CD14-positive monocyte (primary cell): ENCODE measurements around the gene ENOPH1. TPM values are rescaled to one million over a fixed set of nuclear protein-coding genes. Genes with fewer than 3 reads are reported as not detected.
A peak's percentile ranks its signal among the peaks of the same experiment; 100 is the strongest.

Experiments
- DNase-seq, 3 donors: peaks; one replicate each; pipeline ENCODE4 v3.0.0-alpha.2; 2011 to 2022
- H2AFZ ChIP-seq: 2 replicates; pipeline ENCODE4 v1.6.0; 2012; ENCODE audit warnings: mild to moderate bottlenecking, low read depth, low read length, inconsistent platforms; ENCODE audit not compliant: insufficient read depth, poor library complexity, severe bottlenecking
- H3K27ac ChIP-seq, 2 donors: 1 replicate in 1 of 2; 2 replicates in 1 of 2; pipeline ENCODE4 v1.5.1; 2012 to 2013; ENCODE audit warnings: low read length in 2 of 2, control low read depth in 1 of 2, inconsistent platforms in 1 of 2, low read depth in 1 of 2, mild to moderate bottlenecking in 1 of 2
- H3K27me3 ChIP-seq, 2 donors: one replicate each; pipeline versions ENCODE4 v1.6.0 to v1.6.1; 2011 to 2013; ENCODE audit warnings: low read length in 2 of 2; ENCODE audit not compliant: control insufficient read depth in 2 of 2, insufficient read depth in 2 of 2
- H3K36me3 ChIP-seq, 2 donors: replicated peaks in 1 of 2; 1 replicate in 1 of 2; 2 replicates in 1 of 2; pipeline versions ENCODE4 v1.5.1 to v1.6.1; 2012 to 2013; ENCODE audit warnings: low read length in 2 of 2, control low read depth in 1 of 2, inconsistent platforms in 1 of 2, mild to moderate bottlenecking in 1 of 2; ENCODE audit not compliant: insufficient read depth in 2 of 2, control insufficient read depth in 1 of 2
- H3K4me1 ChIP-seq, 2 donors: 1 replicate in 1 of 2; 2 replicates in 1 of 2; pipeline versions ENCODE4 v1.5.1 to v1.6.1; 2012 to 2013; ENCODE audit warnings: low read length in 2 of 2, control low read depth in 1 of 2, inconsistent platforms in 1 of 2, mild to moderate bottlenecking in 1 of 2, moderate library complexity in 1 of 2; ENCODE audit not compliant: insufficient read depth in 2 of 2, control insufficient read depth in 1 of 2
- H3K4me2 ChIP-seq: replicated peaks from 2 replicates; pipeline ENCODE3; 2012; ENCODE audit warnings: low read length, moderate library complexity, mild to moderate bottlenecking; ENCODE audit not compliant: poor library complexity, severe bottlenecking; ENCODE audit errors: extremely low read depth
- H3K4me3 ChIP-seq, 3 experiments: fragments of 200-600 bp in 1 of 3; sonication (generic) in 1 of 3; replicated peaks in 1 of 3; 1 replicate in 2 of 3; 2 replicates in 1 of 3; pipeline ENCODE4 v1.5.1; 2011 to 2013; ENCODE audit warnings: low read length in 3 of 3, mild to moderate bottlenecking in 3 of 3, control low read depth in 2 of 3, low read depth in 2 of 3, inconsistent platforms in 1 of 3, moderate library complexity in 1 of 3
- H3K79me2 ChIP-seq: 2 replicates; pipeline ENCODE4 v1.6.0; 2012; ENCODE audit warnings: mild to moderate bottlenecking, control low read depth, inconsistent platforms, low read length, moderate library complexity; ENCODE audit not compliant: insufficient read depth
- H3K9ac ChIP-seq: 2 replicates; pipeline ENCODE4 v1.6.0; 2017; ENCODE audit warnings: low read length, mild to moderate bottlenecking; ENCODE audit not compliant: insufficient read depth, poor library complexity, severe bottlenecking
- H3K9me3 ChIP-seq, 2 donors: replicated peaks in 1 of 2; 1 replicate in 1 of 2; 2 replicates in 1 of 2; pipeline versions ENCODE4 v1.5.1 to v1.6.1; 2012 to 2013; ENCODE audit warnings: low read length in 2 of 2, control low read depth in 1 of 2; ENCODE audit not compliant: control insufficient read depth in 1 of 2, insufficient read depth in 1 of 2
- H4K20me1 ChIP-seq: 2 replicates; pipeline ENCODE4 v1.6.0; 2012; ENCODE audit warnings: mild to moderate bottlenecking, low read length, control low read depth, moderate library complexity; ENCODE audit not compliant: insufficient read depth
- H3K27ac Mint-ChIP-seq, 7 donors: one replicate each; pipeline ENCODE4 v1.8.0; 2020; ENCODE audit warnings: mild to moderate bottlenecking in 7 of 7, mixed read lengths in 7 of 7, moderate library complexity in 6 of 7, inconsistent platforms in 2 of 7
- H3K27me3 Mint-ChIP-seq, 3 donors: one replicate each; pipeline ENCODE4 v1.8.0; 2021 to 2022; ENCODE audit warnings: low read depth in 3 of 3, mild to moderate bottlenecking in 3 of 3, mixed read lengths in 3 of 3, moderate library complexity in 3 of 3, inconsistent platforms in 1 of 3
- H3K36me3 Mint-ChIP-seq, 2 donors: one replicate each; pipeline ENCODE4 v1.8.0; 2020; ENCODE audit warnings: mixed read lengths in 2 of 2, inconsistent platforms in 1 of 2, mild to moderate bottlenecking in 1 of 2
- H3K4me1 Mint-ChIP-seq: one replicate; pipeline ENCODE4 v1.8.0; 2020; ENCODE audit warnings: mild to moderate bottlenecking, mixed read lengths
- H3K4me3 Mint-ChIP-seq, 2 donors: one replicate each; pipeline ENCODE4 v1.8.0; 2020; ENCODE audit warnings: mild to moderate bottlenecking in 2 of 2, mixed read lengths in 2 of 2, moderate library complexity in 1 of 2
- H3K9me3 Mint-ChIP-seq, 7 donors: one replicate each; pipeline ENCODE4 v1.8.0; 2020 to 2022; ENCODE audit warnings: mixed read lengths in 7 of 7, mild to moderate bottlenecking in 6 of 7, moderate library complexity in 6 of 7, inconsistent platforms in 2 of 7
- WGBS: methylation state at CpG from one replicate; pipeline ENCODE4 v1.1.5; 2013; ENCODE audit warnings: missing lambda C conversion rate; ENCODE audit not compliant: insufficient coverage; 5-methylcytosine and 5-hydroxymethylcytosine counted together
- intact Hi-C, 2 donors: fragments of 100-400 bp; cut with micrococcal nuclease; formaldehyde crosslinking; loops; one replicate each; pipeline versions ENCODE4 v1.15.0 to v1.15.1; 2023
- polyA plus RNA-seq, 3 donors: library from polyadenylated mRNA; depleted of rRNA in 1 of 3; unstranded in 2 of 3; stranded (reverse) in 1 of 3; fragments of 300-500 nt in 2 of 3; fragments of >200 nt in 1 of 3; fragmentation: Illumina TruSeq in 2 of 3; gene quantifications; 1 replicate in 2 of 3; 2 replicates in 1 of 3; pipeline ENCODE4 v1.2.3, GENCODE V29; 2012 to 2021
- TF ChIP-seq, protein P1 (sequence below): fragments of 200-600 bp; IDR thresholded peaks from one replicate; pipeline ENCODE4 v1.8.0; 2022; ENCODE audit warnings: antibody characterized with exemption, mild to moderate bottlenecking

ENOPH1 gene
- polyA plus RNA-seq, 3 donors: 6.1 to 23.4 (median 22.0) TPM

DNA sequence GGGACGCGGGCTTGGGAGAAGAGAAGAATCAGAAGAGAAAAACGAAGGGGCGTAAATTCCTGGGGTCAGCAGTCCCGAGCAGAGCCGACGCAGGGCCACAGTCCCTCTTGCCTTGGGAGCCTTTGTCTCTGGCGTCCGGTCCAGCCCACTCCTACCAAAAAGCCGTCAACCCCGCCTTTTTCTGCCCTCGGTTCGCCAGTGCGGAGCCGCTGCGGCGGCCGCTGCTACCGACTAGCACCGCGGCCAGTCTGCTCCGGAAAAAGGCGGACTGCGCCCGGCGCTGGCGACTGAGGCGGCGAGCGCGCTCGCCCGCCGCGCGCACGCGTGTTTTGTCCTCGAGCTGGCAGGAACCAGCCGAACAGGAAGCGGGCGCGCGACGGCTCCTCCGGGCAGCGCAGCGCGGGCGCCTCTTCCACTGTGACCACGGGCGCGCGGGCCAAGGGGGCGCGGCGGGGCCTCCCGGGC is 630 bp upstream of the ENOPH1 start:
- H3K27me3 ChIP-seq: no peaks in the 10 kb centered on the region
- TF ChIP-seq, protein P1, sequence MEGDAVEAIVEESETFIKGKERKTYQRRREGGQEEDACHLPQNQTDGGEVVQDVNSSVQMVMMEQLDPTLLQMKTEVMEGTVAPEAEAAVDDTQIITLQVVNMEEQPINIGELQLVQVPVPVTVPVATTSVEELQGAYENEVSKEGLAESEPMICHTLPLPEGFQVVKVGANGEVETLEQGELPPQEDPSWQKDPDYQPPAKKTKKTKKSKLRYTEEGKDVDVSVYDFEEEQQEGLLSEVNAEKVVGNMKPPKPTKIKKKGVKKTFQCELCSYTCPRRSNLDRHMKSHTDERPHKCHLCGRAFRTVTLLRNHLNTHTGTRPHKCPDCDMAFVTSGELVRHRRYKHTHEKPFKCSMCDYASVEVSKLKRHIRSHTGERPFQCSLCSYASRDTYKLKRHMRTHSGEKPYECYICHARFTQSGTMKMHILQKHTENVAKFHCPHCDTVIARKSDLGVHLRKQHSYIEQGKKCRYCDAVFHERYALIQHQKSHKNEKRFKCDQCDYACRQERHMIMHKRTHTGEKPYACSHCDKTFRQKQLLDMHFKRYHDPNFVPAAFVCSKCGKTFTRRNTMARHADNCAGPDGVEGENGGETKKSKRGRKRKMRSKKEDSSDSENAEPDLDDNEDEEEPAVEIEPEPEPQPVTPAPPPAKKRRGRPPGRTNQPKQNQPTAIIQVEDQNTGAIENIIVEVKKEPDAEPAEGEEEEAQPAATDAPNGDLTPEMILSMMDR: peak; percentile 71
- H3K4me1 ChIP-seq: peaks cover 19 to 39% of the 10 kb centered on the region in 2 donors
- H3K4me3 ChIP-seq: peak overlapping the region; percentile 57 to 98 (median 80)
- H3K27me3 Mint-ChIP-seq: no peaks in the 10 kb centered on the region
- intact Hi-C loops: loop anchor here (2.0 to 10.0 kb wide), 4 partner anchors 55 to 475 kb away; partner anchors contain the start of gene THAP9 (in 1 of the 2)
- H2AFZ ChIP-seq: peak overlapping the region; percentile 97
- H3K27ac Mint-ChIP-seq: peak overlapping the region; percentile 96 to 99 (median 98)
- H3K4me2 ChIP-seq: peak overlapping the region; percentile 99
- H3K9me3 ChIP-seq: no peaks in the 10 kb centered on the region
- 0% methylated on average over 58 of the region's 58 CpGs for WGBS
- peak overlapping the region; percentile 90 to 99 for H3K27ac ChIP-seq
- H3K4me1 Mint-ChIP-seq: peaks cover 44% of the 10 kb centered on the region
- peak overlapping the region; percentile 99 for H3K4me3 Mint-ChIP-seq
- H3K79me2 ChIP-seq: peaks cover 89% of the 10 kb centered on the region
- peak overlapping the region; percentile 95 for H3K9ac ChIP-seq
- peaks cover 0 to 2% (median 0%) of the 10 kb centered on the region in 7 donors for H3K9me3 Mint-ChIP-seq
- H3K36me3 ChIP-seq: peaks cover 22 to 33% of the 10 kb centered on the region in 2 donors
- peak in 2 of 3 donors; percentile 69 to 73 for DNase-seq
- peaks cover 46% of the 10 kb centered on the region for H4K20me1 ChIP-seq
- peaks cover 33 to 47% of the 10 kb centered on the region in 2 donors for H3K36me3 Mint-ChIP-seq

DNA sequence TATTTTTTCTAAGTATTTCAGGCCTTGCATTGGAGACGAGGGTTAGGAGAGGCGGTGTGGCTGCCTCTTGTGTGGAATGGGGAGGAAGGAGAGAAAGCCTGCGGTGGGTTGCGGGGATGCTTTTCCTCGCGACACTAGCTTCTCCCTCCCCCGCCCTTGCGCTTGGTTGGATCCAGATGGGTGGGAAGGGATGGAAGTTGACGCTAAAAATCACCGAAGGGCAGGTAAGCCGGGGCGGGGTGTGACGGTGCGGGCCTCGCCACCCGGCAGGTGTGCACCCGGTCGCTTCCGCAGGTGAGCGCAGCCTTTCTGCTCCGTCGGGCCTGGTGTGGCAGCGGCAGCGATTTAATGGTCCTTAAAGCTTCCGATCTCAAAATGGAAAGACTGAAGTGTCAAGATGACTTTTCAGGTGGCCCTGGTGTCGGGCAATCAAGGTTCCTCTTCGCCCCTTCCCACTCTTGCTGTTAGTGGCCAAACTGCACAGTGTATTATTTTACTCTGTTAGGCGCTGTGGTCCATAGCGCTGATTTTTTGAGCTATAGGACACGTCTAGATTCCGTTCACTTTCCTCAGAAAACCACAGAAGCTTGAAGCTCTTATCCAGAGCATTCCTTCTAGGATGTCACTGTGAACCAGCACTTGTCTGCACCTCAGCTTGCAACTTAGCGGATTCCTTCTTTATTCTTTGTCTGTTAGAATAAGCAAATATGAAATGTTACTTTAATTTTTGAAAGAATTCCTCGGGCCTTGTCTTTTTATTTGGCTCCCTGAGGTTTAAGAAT is 765 bp downstream of the ENOPH1 start:
- peaks cover 19 to 37% of the 10 kb centered on the region in 2 donors for H3K4me1 ChIP-seq
- H3K79me2 ChIP-seq: peaks cover 89% of the 10 kb centered on the region
- H3K27ac ChIP-seq: peak overlapping the region; percentile 80 to 90
- peaks cover 22 to 37% of the 10 kb centered on the region in 2 donors for H3K36me3 Mint-ChIP-seq
- 2% methylated on average over 19 of the region's 33 CpGs for WGBS
- no peaks in the 10 kb centered on the region for H3K27me3 Mint-ChIP-seq
- H3K4me1 Mint-ChIP-seq: peaks cover 44% of the 10 kb centered on the region
- peak overlapping the region; percentile 95 for H3K9ac ChIP-seq
- peak overlapping the region; percentile 97 for H2AFZ ChIP-seq
- peak in 2 of 3 donors; percentile 10 to 14 for DNase-seq
- TF ChIP-seq, protein P1: no peak
- peak overlapping the region; percentile 99 for H3K4me2 ChIP-seq
- peaks cover 10 to 19% of the 10 kb centered on the region in 2 donors for H3K36me3 ChIP-seq
- peaks cover 43% of the 10 kb centered on the region for H4K20me1 ChIP-seq
- peak overlapping the region; percentile 96 to 99 for H3K4me3 Mint-ChIP-seq
- intact Hi-C loops: loop anchor here (10.0 kb wide), 2 partner anchors 146 to 474 kb away; partner anchors contain the start of gene THAP9 (in 1 of the 2)
- peaks cover 0 to 2% (median 0%) of the 10 kb centered on the region in 7 donors for H3K9me3 Mint-ChIP-seq
- H3K27me3 ChIP-seq: no peaks in the 10 kb centered on the region
- no peaks in the 10 kb centered on the region for H3K9me3 ChIP-seq
- peak overlapping the region; percentile 57 to 98 (median 80) for H3K4me3 ChIP-seq
- H3K27ac Mint-ChIP-seq: peak overlapping the region; percentile 93 to 97 (median 96)
